ENCODE data around the gene FAM170B.

GRCh38 chr10:49176310-49177268 is 42.8 kb upstream of the FAM170B start:
- no peak for TF ChIP-seq CTCF (IDR thresholded peaks at IDR 0.05)
- no peak for TF ChIP-seq POLR2A (IDR thresholded peaks at IDR 0.05)

All from esophagus squamous epithelium (tissue), 4 donors.